Keratinocyte (primary cell): Measurements from ENCODE around the gene RALGPS1. TPM values are rescaled to one million over a fixed set of nuclear protein-coding genes. Genes with fewer than 3 reads are reported as not detected.

Experiments used
- DNase-seq: peaks from one replicate; pipeline ENCODE4 v3.0.0-alpha.2; 2011; ENCODE audit warnings: low read depth, missing footprints, low spot score
- FAIRE-seq: peaks from 2 replicates; lab custom pipeline; 2011; peaks lifted over from hg19 to GRCh38; lab: Jason Lieb, UNC
- H2AFZ ChIP-seq: 2 replicates; pipeline ENCODE4 v1.6.0; 2012; ENCODE audit warnings: low read length, control low read depth, inconsistent platforms; ENCODE audit not compliant: control insufficient read depth
- H3K27ac ChIP-seq: 2 replicates; pipeline ENCODE4 v1.5.1; 2011; ENCODE audit warnings: low read length; ENCODE audit not compliant: control insufficient read depth, insufficient read depth
- H3K27me3 ChIP-seq: 3 replicates; pipeline ENCODE4 v1.6.0; 2011; ENCODE audit warnings: low read length; ENCODE audit not compliant: control insufficient read depth, insufficient read depth; ENCODE audit errors: extremely low read depth
- H3K36me3 ChIP-seq, 2 experiments: 2 replicates in 1 of 2; 3 replicates in 1 of 2; pipeline ENCODE4 v1.5.1; 2011; ENCODE audit warnings: low read length in 2 of 2, mild to moderate bottlenecking in 1 of 2; ENCODE audit not compliant: control insufficient read depth in 2 of 2, insufficient read depth in 2 of 2; ENCODE audit errors: extremely low read depth in 1 of 2
- H3K4me1 ChIP-seq: 3 replicates; pipeline ENCODE4 v1.5.1; 2011; ENCODE audit warnings: low read length; ENCODE audit not compliant: control insufficient read depth, insufficient read depth; ENCODE audit errors: extremely low read depth
- H3K4me2 ChIP-seq: 3 replicates; pipeline ENCODE4 v1.6.0; 2011; ENCODE audit warnings: low read depth, low read length; ENCODE audit not compliant: control insufficient read depth, insufficient read depth; ENCODE audit errors: extremely low read depth
- H3K4me3 ChIP-seq, 3 experiments: fragments of 200-600 bp in 1 of 3; sonication (generic) in 1 of 3; 2 replicates in 2 of 3; 3 replicates in 1 of 3; pipeline ENCODE4 v1.5.1; 2011 to 2016; ENCODE audit warnings: low read length in 3 of 3, mild to moderate bottlenecking in 3 of 3, control low read depth in 2 of 3, inconsistent platforms in 1 of 3, low read depth in 1 of 3, mixed read lengths in 1 of 3, mixed run types in 1 of 3, moderate library complexity in 1 of 3; ENCODE audit not compliant: control insufficient read depth in 2 of 3, insufficient read depth in 2 of 3; ENCODE audit errors: extremely low read depth in 1 of 3
- H3K79me2 ChIP-seq: 2 replicates; pipeline ENCODE4 v1.6.0; 2012; ENCODE audit warnings: low read length; ENCODE audit not compliant: control insufficient read depth, insufficient read depth
- H3K9ac ChIP-seq: 3 replicates; pipeline ENCODE4 v1.6.0; 2011; ENCODE audit warnings: low read length; ENCODE audit not compliant: control insufficient read depth, insufficient read depth; ENCODE audit errors: extremely low read depth
- H3K9me1 ChIP-seq: 3 replicates; pipeline ENCODE4 v1.6.0; 2011; ENCODE audit warnings: low read length; ENCODE audit not compliant: control insufficient read depth, insufficient read depth; ENCODE audit errors: extremely low read depth
- H3K9me3 ChIP-seq: 2 replicates; pipeline ENCODE4 v1.5.1; 2012; ENCODE audit warnings: low read depth, low read length; ENCODE audit not compliant: control insufficient read depth
- H4K20me1 ChIP-seq: 3 replicates; pipeline ENCODE4 v1.6.0; 2011; ENCODE audit warnings: low read length; ENCODE audit not compliant: control insufficient read depth, insufficient read depth; ENCODE audit errors: extremely low read depth
- CTCF ChIP-seq, 3 experiments: IDR thresholded peaks in 1 of 3; conservative IDR thresholded peaks in 1 of 3; optimal IDR thresholded peaks in 1 of 3; 2 replicates in 2 of 3; 3 replicates in 1 of 3; pipeline versions ENCODE3 to v1.5.1; 2011; ENCODE audit warnings: low read length in 3 of 3, mild to moderate bottlenecking in 3 of 3, moderate library complexity in 2 of 3, control low read depth in 1 of 3, inconsistent platforms in 1 of 3; ENCODE audit not compliant: insufficient read depth in 2 of 3; ENCODE audit errors: extremely low read depth in 1 of 3
- EZH2 ChIP-seq: IDR thresholded peaks from one replicate; pipeline ENCODE4 v1.6.1; 2012; ENCODE audit warnings: inconsistent platforms, mild to moderate bottlenecking, low read length, moderate library complexity
- dilution Hi-C: fragments of 300-500 bp; cut with MboI; formaldehyde crosslinking; loops from one replicate; pipeline ENCODE4 v1.7.0; 2020; ENCODE audit warnings: low sequenced_read_pairs; ENCODE audit not compliant: extremely low pct_ligation_motif_present
- polyA plus RNA-seq, 5 experiments: library from polyadenylated mRNA; depleted of rRNA in 3 of 5; stranded (reverse) in 3 of 5; stranded (forward) in 1 of 5; unstranded in 1 of 5; fragments of >200 nt; gene quantifications; 1 replicate in 1 of 5; 2 replicates in 3 of 5; 3 replicates in 1 of 5; pipeline versions ENCODE4 v1.2.1 to v1.2.3, GENCODE V29; 2011 to 2012; ENCODE audit warnings: missing spikeins in 2 of 5, low read depth in 1 of 5, low replicate concordance in 1 of 5

RALGPS1 gene
- polyA plus RNA-seq, 1 donor (not counting 4 experiments of a cell fraction or from before 2014, with no cell fraction given) = 0.56 TPM

- FAIRE-seq = no peak
- no peak for DNase-seq
- Histone ChIP-seq H2AFZ (no peak overlapping the region), H3K9me3 (no peaks in the 10 kb centered on the region), H3K36me3 (no peaks in the 10 kb centered on the region), H3K27me3 (peaks cover 17% of the 10 kb centered on the region), H3K79me2 (no peaks in the 10 kb centered on the region), H3K9me1 (no peaks in the 10 kb centered on the region), H3K27ac (no peak overlapping the region), H3K4me2 (no peak overlapping the region), H3K4me3 (no peak overlapping the region), H4K20me1 (no peaks in the 10 kb centered on the region), H3K9ac (no peak overlapping the region), H3K4me1 (no peaks in the 10 kb centered on the region)
- TF ChIP-seq EZH2 (no peak), CTCF (optimal IDR thresholded peaks at IDR 0.05 in 1 of 3, IDR thresholded peaks at IDR 0.05 in 1 of 3, conservative IDR thresholded peaks at IDR 0.05 in 1 of 3; ENCODE audit: extremely low read depth in 1 of 3, insufficient read depth in 2 of 3, low read length in 3 of 3) (no peak)
- dilution Hi-C loops = no loop called here
Observed at GRCh38 chr9:127198587-127198986, 284.0 kb downstream of the RALGPS1 start.

GRCh38 chr9:127199001-127199791 is 284.6 kb downstream of the RALGPS1 start:
- H3K27ac ChIP-seq = no peak overlapping the region
- peak; percentile 69 for FAIRE-seq

More at GRCh38 chr9:127199001-127199791, 284.6 kb downstream of the RALGPS1 start:
- H3K79me2 ChIP-seq = no peaks in the 10 kb centered on the region
- peaks cover 22% of the 10 kb centered on the region for H3K27me3 ChIP-seq
- H3K9ac ChIP-seq = no peak overlapping the region
- TF ChIP-seq CTCF (optimal IDR thresholded peaks at IDR 0.05 in 1 of 3, IDR thresholded peaks at IDR 0.05 in 1 of 3, conservative IDR thresholded peaks at IDR 0.05 in 1 of 3; ENCODE audit: extremely low read depth in 1 of 3, insufficient read depth in 2 of 3, low read length in 3 of 3) = peak in 2 of 3 experiments; percentile 80 to 95
- TF ChIP-seq EZH2 = no peak
- peak overlapping the region; percentile 49 for H2AFZ ChIP-seq
- H3K4me1 ChIP-seq = no peaks in the 10 kb centered on the region
- H3K9me3 ChIP-seq = no peaks in the 10 kb centered on the region
- dilution Hi-C loops = no loop called here
- no peaks in the 10 kb centered on the region for H4K20me1 ChIP-seq
- no peaks in the 10 kb centered on the region for H3K36me3 ChIP-seq
- H3K4me2 ChIP-seq = peak overlapping the region; percentile 14
- no peak overlapping the region for H3K4me3 ChIP-seq
- no peak for DNase-seq
- H3K9me1 ChIP-seq = no peaks in the 10 kb centered on the region
